ENCODE data around the gene NEURL1B. TPM values are rescaled to one million over a fixed set of nuclear protein-coding genes. Genes with fewer than 3 reads are reported as not detected.

NEURL1B gene
- total RNA-seq, 1 donor from 2014 or later = 9.8 TPM

DNA sequence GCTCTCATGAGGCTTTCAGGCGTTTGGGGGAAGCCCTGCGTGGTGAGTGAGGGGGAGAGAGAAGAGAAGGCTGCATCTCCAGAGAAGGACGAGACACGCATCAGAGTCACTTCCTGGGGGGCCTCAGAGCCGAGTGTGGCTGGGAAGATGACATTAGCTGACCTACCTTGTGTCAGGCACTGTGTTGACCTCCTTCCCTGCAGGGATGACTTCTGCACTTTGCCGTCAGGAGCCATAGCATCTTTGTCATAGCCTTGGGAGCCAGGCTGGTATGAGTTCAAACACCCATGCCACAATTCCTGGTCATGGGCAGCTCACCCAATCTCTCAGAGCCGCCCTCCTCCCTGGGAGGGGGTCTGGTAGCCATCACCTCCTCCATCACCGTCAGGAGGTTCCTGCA, 17.3 kb downstream of the NEURL1B start:
- Histone ChIP-seq H3K27me3 (ENCODE audit: insufficient read depth, low read length) (no peaks in the 10 kb centered on the region), H3K79me2 (ENCODE audit: insufficient read depth, low read length) (no peaks in the 10 kb centered on the region), H2AFZ (ENCODE audit: low read depth, low read length) (no peak overlapping the region), H3K4me1 (ENCODE audit: insufficient read depth, low read length) (peaks cover 19% of the 10 kb centered on the region), H3K4me3 (ENCODE audit: insufficient read depth, low read depth, low read length) (no peak overlapping the region), H3K9ac (ENCODE audit: low read length) (no peak overlapping the region), H3K9me3 (ENCODE audit: insufficient read depth, low read depth, low read length) (peaks cover 11% of the 10 kb centered on the region), H4K20me1 (ENCODE audit: insufficient read depth, low read length) (no peaks in the 10 kb centered on the region), H3K27ac (ENCODE audit: low read depth, low read length) (no peak overlapping the region), H3K36me3 (ENCODE audit: insufficient read depth, low read length) (no peaks in the 10 kb centered on the region), H3K4me2 (ENCODE audit: low read length) (no peak overlapping the region)
- H3K9me3 Mint-ChIP-seq (ENCODE audit: unreplicated experiment) = peaks cover 9% of the 10 kb centered on the region
- peaks cover 13% of the 10 kb centered on the region for H3K4me1 Mint-ChIP-seq (ENCODE audit: low read depth, unreplicated experiment)
- DNase-seq (ENCODE audit: low read depth) = no peak
- peak overlapping the region; percentile 34 for H3K27ac Mint-ChIP-seq (ENCODE audit: unreplicated experiment)
- TF ChIP-seq EZH2 (IDR thresholded peaks at IDR 0.05; ENCODE audit: insufficient read depth, low read length) (no peak), CTCF (IDR thresholded peaks at IDR 0.05; ENCODE audit: insufficient read depth, low read depth, low read length) (no peak)
- H3K4me3 Mint-ChIP-seq (ENCODE audit: unreplicated experiment) = no peak overlapping the region
- FAIRE-seq = no peak
- no peaks in the 10 kb centered on the region for H3K27me3 Mint-ChIP-seq (ENCODE audit: low read depth, unreplicated experiment)
- H3K36me3 Mint-ChIP-seq (ENCODE audit: low read depth, unreplicated experiment) = peaks cover 7% of the 10 kb centered on the region

- Histone ChIP-seq H3K4me1 (ENCODE audit: insufficient read depth, low read length) (peaks cover 19% of the 10 kb centered on the region), H3K27ac (ENCODE audit: low read depth, low read length) (peak overlapping the region; percentile 77), H3K9me3 (ENCODE audit: insufficient read depth, low read depth, low read length) (peaks cover 11% of the 10 kb centered on the region), H2AFZ (ENCODE audit: low read depth, low read length) (peak overlapping the region; percentile 66), H3K27me3 (ENCODE audit: insufficient read depth, low read length) (no peaks in the 10 kb centered on the region), H3K4me3 (ENCODE audit: insufficient read depth, low read depth, low read length) (no peak overlapping the region), H4K20me1 (ENCODE audit: insufficient read depth, low read length) (no peaks in the 10 kb centered on the region), H3K79me2 (ENCODE audit: insufficient read depth, low read length) (no peaks in the 10 kb centered on the region), H3K36me3 (ENCODE audit: insufficient read depth, low read length) (no peaks in the 10 kb centered on the region), H3K4me2 (ENCODE audit: low read length) (no peak overlapping the region), H3K9ac (ENCODE audit: low read length) (peak overlapping the region; percentile 71)
- peaks cover 16% of the 10 kb centered on the region for H3K4me1 Mint-ChIP-seq (ENCODE audit: low read depth, unreplicated experiment)
- no peak for FAIRE-seq
- H3K36me3 Mint-ChIP-seq (ENCODE audit: low read depth, unreplicated experiment) = peaks cover 7% of the 10 kb centered on the region
- peak overlapping the region; percentile 50 for H3K4me3 Mint-ChIP-seq (ENCODE audit: unreplicated experiment)
- H3K27me3 Mint-ChIP-seq (ENCODE audit: low read depth, unreplicated experiment) = no peaks in the 10 kb centered on the region
- H3K9me3 Mint-ChIP-seq (ENCODE audit: unreplicated experiment) = peaks cover 9% of the 10 kb centered on the region
- H3K27ac Mint-ChIP-seq (ENCODE audit: unreplicated experiment) = peak overlapping the region; percentile 93
- no peak for TF ChIP-seq CTCF (IDR thresholded peaks at IDR 0.05; ENCODE audit: insufficient read depth, low read depth, low read length)
- DNase-seq (ENCODE audit: low read depth) = peak; percentile 35
Measured at GRCh38 chr5:172658961-172659501, 18.0 kb downstream of the NEURL1B start.

DNA sequence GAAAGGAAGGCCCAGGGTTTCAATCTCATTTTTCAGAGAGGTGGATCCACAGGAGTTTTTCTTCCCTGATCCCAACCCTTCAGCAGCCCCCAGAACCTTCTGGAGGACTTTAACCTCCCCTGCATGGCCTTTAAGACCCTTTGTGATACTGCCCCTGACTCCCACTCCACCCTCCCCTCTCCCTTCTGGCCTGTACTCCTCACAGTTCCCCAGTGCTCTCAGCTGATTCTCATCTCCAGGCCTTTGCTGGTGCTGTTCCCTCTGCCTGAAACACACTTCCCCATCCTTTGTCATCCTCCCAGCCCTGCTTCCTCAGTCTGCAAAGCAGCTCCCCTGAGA, 18.5 kb downstream of the NEURL1B start:
- Histone ChIP-seq H3K4me2 (ENCODE audit: low read length) (peak overlapping the region; percentile 74), H3K9me3 (ENCODE audit: insufficient read depth, low read depth, low read length) (peaks cover 11% of the 10 kb centered on the region), H3K9ac (ENCODE audit: low read length) (peak overlapping the region; percentile 71), H2AFZ (ENCODE audit: low read depth, low read length) (peak overlapping the region; percentile 66), H3K4me1 (ENCODE audit: insufficient read depth, low read length) (peaks cover 19% of the 10 kb centered on the region), H4K20me1 (ENCODE audit: insufficient read depth, low read length) (no peaks in the 10 kb centered on the region), H3K27me3 (ENCODE audit: insufficient read depth, low read length) (no peaks in the 10 kb centered on the region), H3K36me3 (ENCODE audit: insufficient read depth, low read length) (no peaks in the 10 kb centered on the region), H3K27ac (ENCODE audit: low read depth, low read length) (peak overlapping the region; percentile 77), H3K4me3 (ENCODE audit: insufficient read depth, low read depth, low read length) (no peak overlapping the region), H3K79me2 (ENCODE audit: insufficient read depth, low read length) (no peaks in the 10 kb centered on the region)
- peaks cover 9% of the 10 kb centered on the region for H3K9me3 Mint-ChIP-seq (ENCODE audit: unreplicated experiment)
- no peaks in the 10 kb centered on the region for H3K27me3 Mint-ChIP-seq (ENCODE audit: low read depth, unreplicated experiment)
- DNase-seq (ENCODE audit: low read depth) (no peak), FAIRE-seq (no peak)
- H3K4me3 Mint-ChIP-seq (ENCODE audit: unreplicated experiment) = peak overlapping the region; percentile 0
- peaks cover 7% of the 10 kb centered on the region for H3K36me3 Mint-ChIP-seq (ENCODE audit: low read depth, unreplicated experiment)
- H3K4me1 Mint-ChIP-seq (ENCODE audit: low read depth, unreplicated experiment) = peaks cover 16% of the 10 kb centered on the region
- TF ChIP-seq EZH2 (IDR thresholded peaks at IDR 0.05; ENCODE audit: insufficient read depth, low read length) = no peak
- TF ChIP-seq CTCF (IDR thresholded peaks at IDR 0.05; ENCODE audit: insufficient read depth, low read depth, low read length) = no peak
- peak overlapping the region; percentile 91 for H3K27ac Mint-ChIP-seq (ENCODE audit: unreplicated experiment)
